Activated CD8-positive, alpha-beta T cell treated with anti-CD3 and anti-CD28 coated beads for 36 hours (primary cell): ENCODE data around the gene UBQLN1. TPM values are rescaled to one million over a fixed set of nuclear protein-coding genes. Genes with fewer than 3 reads are reported as not detected.
"Not testable (repeated sequence)": the region's sequence is repeated elsewhere in the genome, so short reads cannot be mapped to it uniquely, and the experiment has no call there.

Experiments used
- ATAC-seq: fragments of 200-7000 bp; cut with Tn5 transposase; one replicate; pipeline ENCODE4 v1.10.0; 2021; ENCODE audit warnings: mild to moderate bottlenecking, moderate library complexity
- CTCF ChIA-PET: fragments of 350-600 bp; sonication (Branson Sonifier 250); formaldehyde crosslinking; loops from one replicate; lab custom pipeline; 2021; ENCODE audit warnings: antibody characterized with exemption; lab: Charles Lee
- POLR2A ChIA-PET: fragments of 350-600 bp; sonication (Branson Sonifier 250); formaldehyde crosslinking; loops from one replicate; lab custom pipeline; 2021; ENCODE audit warnings: antibody characterized with exemption; lab: Charles Lee
- DNase-seq: peaks from one replicate; pipeline ENCODE4 v3.0.0-alpha.2; 2020
- H3K27ac Mint-ChIP-seq: one replicate; pipeline ENCODE4 v1.8.0; 2021; ENCODE audit warnings: mild to moderate bottlenecking, mixed read lengths
- H3K27me3 Mint-ChIP-seq: one replicate; pipeline ENCODE4 v1.8.0; 2021; ENCODE audit warnings: mixed read lengths
- H3K36me3 Mint-ChIP-seq: one replicate; pipeline ENCODE4 v1.8.0; 2021; ENCODE audit warnings: low read depth, mixed read lengths
- H3K4me1 Mint-ChIP-seq: one replicate; pipeline ENCODE4 v1.8.0; 2021; ENCODE audit warnings: low read depth, mixed read lengths
- H3K4me3 Mint-ChIP-seq: one replicate; pipeline ENCODE4 v1.8.0; 2021; ENCODE audit warnings: mild to moderate bottlenecking, moderate library complexity, mixed read lengths
- H3K9me3 Mint-ChIP-seq: one replicate; pipeline ENCODE4 v1.8.0; 2021; ENCODE audit warnings: mixed read lengths
- intact Hi-C: fragments of 100-400 bp; cut with micrococcal nuclease; formaldehyde crosslinking; loops from one replicate; pipeline ENCODE4 v1.10.0; 2022
- total RNA-seq, 2 experiments: library from RNA; stranded (reverse); gene quantifications; one replicate each; pipeline ENCODE4 v1.2.3, GENCODE V29; 2021
- TF ChIP-seq, protein P1 (sequence below): fragments of 200-600 bp; IDR thresholded peaks from one replicate; pipeline ENCODE4 v1.8.0; 2022; ENCODE audit warnings: antibody characterized with exemption, mild to moderate bottlenecking

The UBQLN1 gene
- total RNA-seq, 2 experiments from 2014 or later = 80.1 to 92.9 TPM

- Mint-ChIP-seq H3K36me3 (peaks cover 24% of the 10 kb centered on the region), H3K4me3 (peak overlapping the region; percentile 86), H3K4me1 (peaks cover 38% of the 10 kb centered on the region), H3K9me3 (peaks cover 2% of the 10 kb centered on the region), H3K27ac (peak overlapping the region; percentile 98), H3K27me3 (no peaks in the 10 kb centered on the region)
- TF ChIP-seq, protein P1, sequence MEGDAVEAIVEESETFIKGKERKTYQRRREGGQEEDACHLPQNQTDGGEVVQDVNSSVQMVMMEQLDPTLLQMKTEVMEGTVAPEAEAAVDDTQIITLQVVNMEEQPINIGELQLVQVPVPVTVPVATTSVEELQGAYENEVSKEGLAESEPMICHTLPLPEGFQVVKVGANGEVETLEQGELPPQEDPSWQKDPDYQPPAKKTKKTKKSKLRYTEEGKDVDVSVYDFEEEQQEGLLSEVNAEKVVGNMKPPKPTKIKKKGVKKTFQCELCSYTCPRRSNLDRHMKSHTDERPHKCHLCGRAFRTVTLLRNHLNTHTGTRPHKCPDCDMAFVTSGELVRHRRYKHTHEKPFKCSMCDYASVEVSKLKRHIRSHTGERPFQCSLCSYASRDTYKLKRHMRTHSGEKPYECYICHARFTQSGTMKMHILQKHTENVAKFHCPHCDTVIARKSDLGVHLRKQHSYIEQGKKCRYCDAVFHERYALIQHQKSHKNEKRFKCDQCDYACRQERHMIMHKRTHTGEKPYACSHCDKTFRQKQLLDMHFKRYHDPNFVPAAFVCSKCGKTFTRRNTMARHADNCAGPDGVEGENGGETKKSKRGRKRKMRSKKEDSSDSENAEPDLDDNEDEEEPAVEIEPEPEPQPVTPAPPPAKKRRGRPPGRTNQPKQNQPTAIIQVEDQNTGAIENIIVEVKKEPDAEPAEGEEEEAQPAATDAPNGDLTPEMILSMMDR = no peak
- intact Hi-C loops = loop anchor here (2.0 to 10.0 kb wide), 3 partner anchors 19 to 217 kb away; partner anchors contain the start of genes IDNK and KIF27
- ATAC-seq (peak; percentile 69), DNase-seq (peak; percentile 84)
- ChIA-PET POLR2A (interaction anchor here (0.7 to 2.8 kb wide), 12 partner anchors 9 to 586 kb away, joined by 3 to 25 read pairs (median 4); partner anchors contain the start of genes IDNK and KIF27), CTCF (interaction anchor here (1.1 to 2.9 kb wide), 2 partner anchors 28 to 87 kb away, joined by 3 to 11 read pairs; no protein-coding TSS in a partner anchor)
Measured at GRCh38 chr9:83707518-83707767, 315 bp downstream of the UBQLN1 start.

DNA sequence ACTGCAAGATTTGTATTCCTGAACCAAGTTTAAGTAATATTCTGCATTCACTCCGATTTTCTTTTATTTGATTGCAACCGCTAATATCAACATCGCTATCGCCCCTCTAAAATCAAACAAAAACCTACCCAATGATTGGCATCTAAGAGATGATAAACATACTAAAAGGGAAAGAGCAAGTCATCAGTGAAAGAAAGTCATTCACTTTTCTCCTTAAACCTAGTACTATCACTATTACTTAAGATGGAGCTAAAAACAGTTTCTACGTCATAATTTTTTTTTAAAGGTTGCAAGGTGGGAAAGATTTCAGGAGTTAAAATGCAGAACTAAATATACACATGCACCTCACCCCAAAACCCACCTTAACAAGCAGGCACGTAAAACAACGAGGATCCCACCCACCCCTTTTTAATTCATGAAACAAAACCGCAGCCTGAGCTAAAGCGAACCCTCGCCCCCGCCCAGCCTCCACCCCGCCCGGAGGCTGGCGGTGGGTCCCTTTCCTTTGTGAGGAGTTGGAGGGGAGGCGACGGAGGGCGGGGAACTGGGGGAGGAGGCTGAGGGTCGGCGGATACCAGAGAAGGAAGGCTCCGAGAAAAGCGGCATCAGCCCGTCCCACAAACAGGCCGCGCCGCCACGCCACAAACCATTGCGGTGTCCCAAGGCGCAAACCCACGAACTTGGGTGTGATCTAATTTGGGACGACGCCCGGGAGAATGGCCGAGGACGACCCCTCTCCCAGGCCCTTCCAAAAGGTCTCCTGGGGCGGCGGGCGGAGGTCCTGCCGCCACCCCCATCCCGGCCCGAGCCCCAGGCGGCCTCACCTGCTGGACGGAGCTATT, 861 bp downstream of the UBQLN1 start:
- peak; percentile 56 for ATAC-seq
- intact Hi-C loops = loop anchor here (2.0 to 10.0 kb wide), 3 partner anchors 18 to 218 kb away; partner anchors contain the start of genes IDNK and KIF27
- peak overlapping the region; percentile 98 for H3K27ac Mint-ChIP-seq
- DNase-seq = peak; percentile 86
- peaks cover 42% of the 10 kb centered on the region for H3K4me1 Mint-ChIP-seq
- peaks cover 2% of the 10 kb centered on the region for H3K9me3 Mint-ChIP-seq
- TF ChIP-seq, protein P1 = no peak
- no peaks in the 10 kb centered on the region for H3K27me3 Mint-ChIP-seq
- peak overlapping the region; percentile 86 for H3K4me3 Mint-ChIP-seq
- peaks cover 28% of the 10 kb centered on the region for H3K36me3 Mint-ChIP-seq
- POLR2A ChIA-PET = interaction anchor here (0.7 to 2.8 kb wide), 13 partner anchors 8 to 587 kb away, joined by 3 to 25 read pairs (median 4); partner anchors contain the start of genes IDNK and KIF27
- CTCF ChIA-PET = interaction anchor here (0.6 to 2.9 kb wide), 3 partner anchors 22 to 86 kb away, joined by 3 to 11 read pairs (median 3); no protein-coding TSS in a partner anchor

DNA sequence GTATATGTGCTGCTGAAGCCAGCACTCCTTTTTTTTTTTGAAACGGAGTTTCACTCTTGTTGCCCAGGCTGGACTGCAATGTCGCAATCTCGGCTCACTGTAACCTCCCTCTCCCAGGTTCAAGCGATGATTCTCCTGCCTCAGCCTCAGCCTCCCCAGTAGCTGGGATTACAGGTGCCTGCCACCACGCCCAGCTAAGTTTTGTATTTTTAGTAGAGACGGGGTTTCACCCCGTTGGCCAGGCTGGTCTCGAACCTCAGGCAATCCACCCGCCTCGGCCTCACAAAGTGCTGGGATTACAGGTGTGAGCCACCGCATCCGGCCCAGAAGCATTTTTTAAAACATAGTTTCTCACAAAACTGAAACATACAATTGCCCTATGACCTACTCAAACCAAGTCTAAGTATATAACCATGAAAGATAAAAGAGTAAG, 2.5 kb downstream of the UBQLN1 start:
- ATAC-seq, H3K27me3 Mint-ChIP-seq, H3K9me3 Mint-ChIP-seq, CTCF ChIA-PET: not testable (repeated sequence)
- Mint-ChIP-seq H3K36me3 (peaks cover 32% of the 10 kb centered on the region), H3K27ac (peak overlapping the region; percentile 98), H3K4me3 (peak overlapping the region; percentile 86), H3K4me1 (peaks cover 57% of the 10 kb centered on the region)
- POLR2A ChIA-PET = interaction anchor here (1.0 to 1.3 kb wide), 2 partner anchors 16 to 275 kb away, joined by 3 read pairs; partner anchors contain the start of gene HNRNPK
- intact Hi-C loops = loop anchor here (5.0 to 10.0 kb wide), 2 partner anchors 83 to 220 kb away; partner anchors contain the start of genes IDNK and KIF27
- peak; percentile 39 for DNase-seq

GRCh38 chr9:83701769-83702168, 6.0 kb downstream of the UBQLN1 start:
- TF ChIP-seq, protein P1 = no peak
- H3K36me3 Mint-ChIP-seq = peaks cover 40% of the 10 kb centered on the region
- ATAC-seq = no peak
- no peak for DNase-seq
- intact Hi-C loops = loop anchor here (10.0 kb wide), 1 partner anchor 223 kb away; the partner anchor contains the start of gene KIF27
- H3K4me1 Mint-ChIP-seq = peaks cover 75% of the 10 kb centered on the region
- CTCF ChIA-PET = no interaction called here
- H3K27me3 Mint-ChIP-seq = no peaks in the 10 kb centered on the region
- peak overlapping the region; percentile 61 for H3K27ac Mint-ChIP-seq
- peaks cover 2% of the 10 kb centered on the region for H3K9me3 Mint-ChIP-seq
- no peak overlapping the region for H3K4me3 Mint-ChIP-seq
- POLR2A ChIA-PET = interaction anchor here (0.6 kb wide), 1 partner anchor 281 kb away, joined by 3 read pairs; no protein-coding TSS in a partner anchor

DNA sequence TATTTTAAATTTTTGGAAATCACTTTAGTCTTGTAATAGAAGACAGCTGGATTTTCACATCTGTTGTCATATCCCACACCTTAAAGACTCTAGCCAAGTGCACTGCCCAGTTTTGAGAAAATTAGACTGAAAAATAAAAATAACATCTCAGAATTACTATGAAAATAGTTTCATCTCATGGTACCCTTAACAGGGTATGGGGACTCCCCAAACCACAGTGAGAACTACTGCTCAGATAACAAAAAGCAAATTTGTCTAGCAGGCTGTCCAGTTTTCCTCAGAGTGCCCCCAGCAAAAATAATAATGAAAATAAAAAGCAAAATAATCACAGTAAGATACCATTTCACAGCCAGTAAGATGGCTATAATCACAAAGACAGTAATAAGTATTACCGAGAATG, 6.5 kb downstream of the UBQLN1 start:
- peaks cover 2% of the 10 kb centered on the region for H3K9me3 Mint-ChIP-seq
- ATAC-seq (no peak), DNase-seq (no peak)
- TF ChIP-seq, protein P1 = no peak
- H3K4me3 Mint-ChIP-seq = no peak overlapping the region
- peaks cover 36% of the 10 kb centered on the region for H3K36me3 Mint-ChIP-seq
- H3K27ac Mint-ChIP-seq = peak overlapping the region; percentile 61
- intact Hi-C loops = loop anchor here (10.0 kb wide), 1 partner anchor 224 kb away; the partner anchor contains the start of gene KIF27
- ChIA-PET CTCF (no interaction called here), POLR2A (interaction anchor here (0.6 kb wide), 1 partner anchor 281 kb away, joined by 3 read pairs; no protein-coding TSS in a partner anchor)
- H3K4me1 Mint-ChIP-seq = peaks cover 71% of the 10 kb centered on the region
- no peaks in the 10 kb centered on the region for H3K27me3 Mint-ChIP-seq
